PFSK-1 (cell line): ENCODE data around the gene GATA2.

Source experiments
- FOXP2 ChIP-seq: optimal IDR thresholded peaks from 2 replicates; pipeline ENCODE3; 2011; ENCODE audit warnings: borderline replicate concordance, control low read depth, inconsistent platforms; ENCODE audit not compliant: insufficient read depth; ENCODE audit errors: extremely low read length, extremely low read depth
- POLR2AphosphoS5 ChIP-seq: IDR thresholded peaks from 2 replicates; pipeline ENCODE4 v1.6.1; 2012; ENCODE audit warnings: low read depth, mild to moderate bottlenecking, control low read depth, low read length, moderate library complexity
- SIN3A ChIP-seq: IDR thresholded peaks from 2 replicates; pipeline ENCODE4 v1.6.1; 2012; ENCODE audit warnings: mild to moderate bottlenecking, low read length, moderate library complexity, borderline replicate concordance; ENCODE audit not compliant: insufficient read depth
- TAF1 ChIP-seq: IDR thresholded peaks from 2 replicates; pipeline ENCODE4 v1.6.1; 2012; ENCODE audit warnings: low read length, control low read depth, borderline replicate concordance; ENCODE audit not compliant: insufficient read depth
- TF ChIP-seq, protein P1 (sequence below), 2 experiments: IDR thresholded peaks; 2 replicates each; pipeline versions ENCODE4 v1.6.1 to v1.8.0; 2011 to 2012; ENCODE audit warnings: low read depth in 2 of 2, low read length in 2 of 2, control low read depth in 1 of 2, inconsistent platforms in 1 of 2, mild to moderate bottlenecking in 1 of 2, moderate library complexity in 1 of 2; ENCODE audit not compliant: insufficient read depth in 1 of 2

GATA2 gene

DNA sequence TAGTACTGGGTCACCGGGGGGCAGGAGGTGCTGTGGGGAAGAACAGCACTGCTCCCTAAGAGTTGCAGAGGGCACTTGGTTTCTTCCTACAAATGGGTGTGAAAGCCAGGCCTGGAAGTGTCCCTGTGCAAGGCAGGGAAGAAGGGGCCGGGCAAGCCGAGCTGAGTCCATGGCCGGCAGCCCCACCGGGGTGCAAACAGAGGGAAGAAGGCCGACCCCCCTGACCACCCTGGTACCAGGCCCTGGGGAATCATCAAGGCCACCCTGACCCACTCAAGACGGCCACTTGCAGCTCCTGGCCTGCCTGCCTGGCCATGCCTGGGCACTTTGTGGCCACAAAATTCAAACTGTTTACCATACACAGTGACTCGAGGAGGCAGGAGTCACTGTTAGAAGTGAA is 17.6 kb downstream of the GATA2 start:
- TF ChIP-seq, protein P1, sequence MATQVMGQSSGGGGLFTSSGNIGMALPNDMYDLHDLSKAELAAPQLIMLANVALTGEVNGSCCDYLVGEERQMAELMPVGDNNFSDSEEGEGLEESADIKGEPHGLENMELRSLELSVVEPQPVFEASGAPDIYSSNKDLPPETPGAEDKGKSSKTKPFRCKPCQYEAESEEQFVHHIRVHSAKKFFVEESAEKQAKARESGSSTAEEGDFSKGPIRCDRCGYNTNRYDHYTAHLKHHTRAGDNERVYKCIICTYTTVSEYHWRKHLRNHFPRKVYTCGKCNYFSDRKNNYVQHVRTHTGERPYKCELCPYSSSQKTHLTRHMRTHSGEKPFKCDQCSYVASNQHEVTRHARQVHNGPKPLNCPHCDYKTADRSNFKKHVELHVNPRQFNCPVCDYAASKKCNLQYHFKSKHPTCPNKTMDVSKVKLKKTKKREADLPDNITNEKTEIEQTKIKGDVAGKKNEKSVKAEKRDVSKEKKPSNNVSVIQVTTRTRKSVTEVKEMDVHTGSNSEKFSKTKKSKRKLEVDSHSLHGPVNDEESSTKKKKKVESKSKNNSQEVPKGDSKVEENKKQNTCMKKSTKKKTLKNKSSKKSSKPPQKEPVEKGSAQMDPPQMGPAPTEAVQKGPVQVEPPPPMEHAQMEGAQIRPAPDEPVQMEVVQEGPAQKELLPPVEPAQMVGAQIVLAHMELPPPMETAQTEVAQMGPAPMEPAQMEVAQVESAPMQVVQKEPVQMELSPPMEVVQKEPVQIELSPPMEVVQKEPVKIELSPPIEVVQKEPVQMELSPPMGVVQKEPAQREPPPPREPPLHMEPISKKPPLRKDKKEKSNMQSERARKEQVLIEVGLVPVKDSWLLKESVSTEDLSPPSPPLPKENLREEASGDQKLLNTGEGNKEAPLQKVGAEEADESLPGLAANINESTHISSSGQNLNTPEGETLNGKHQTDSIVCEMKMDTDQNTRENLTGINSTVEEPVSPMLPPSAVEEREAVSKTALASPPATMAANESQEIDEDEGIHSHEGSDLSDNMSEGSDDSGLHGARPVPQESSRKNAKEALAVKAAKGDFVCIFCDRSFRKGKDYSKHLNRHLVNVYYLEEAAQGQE (IDR thresholded peaks at IDR 0.05; ENCODE audit: insufficient read depth in 1 of 2, low read depth in 2 of 2, low read length in 2 of 2), result no peak
- TF ChIP-seq POLR2AphosphoS5, result no peak
- TF ChIP-seq SIN3A, result no peak
- TF ChIP-seq TAF1, result no peak
- TF ChIP-seq FOXP2, result no peak

GRCh38 chr3:128473737-128474136 is 19.3 kb downstream of the GATA2 start:
- TF ChIP-seq, protein P1 (IDR thresholded peaks at IDR 0.05; ENCODE audit: insufficient read depth in 1 of 2, low read depth in 2 of 2, low read length in 2 of 2), result no peak
- TF ChIP-seq POLR2AphosphoS5 (no peak), FOXP2 (no peak), SIN3A (no peak), TAF1 (no peak)

- TF ChIP-seq TAF1 (no peak), SIN3A (no peak), FOXP2 (no peak)
- TF ChIP-seq, protein P1 (IDR thresholded peaks at IDR 0.05; ENCODE audit: insufficient read depth in 1 of 2, low read depth in 2 of 2, low read length in 2 of 2), result no peak
These were observed 19.9 kb downstream of the GATA2 start for GRCh38 chr3:128473180-128473519.

- no peak for TF ChIP-seq SIN3A
- no peak for TF ChIP-seq POLR2AphosphoS5
- no peak for TF ChIP-seq FOXP2
- no peak for TF ChIP-seq TAF1
- TF ChIP-seq, protein P1 (IDR thresholded peaks at IDR 0.05; ENCODE audit: insufficient read depth in 1 of 2, low read depth in 2 of 2, low read length in 2 of 2), result no peak
These were observed 20.4 kb downstream of the GATA2 start for GRCh38 chr3:128472449-128473179.

GRCh38 chr3:128471720-128472119 is 21.3 kb downstream of the GATA2 start:
- TF ChIP-seq, protein P1 (IDR thresholded peaks at IDR 0.05; ENCODE audit: insufficient read depth in 1 of 2, low read depth in 2 of 2, low read length in 2 of 2), result no peak
- TF ChIP-seq TAF1, result no peak
